Measurements from ENCODE around the gene ESR1.
"Not testable (repeated sequence)": the region's sequence is repeated elsewhere in the genome, so short reads cannot be mapped to it uniquely, and the experiment has no call there.

DNA sequence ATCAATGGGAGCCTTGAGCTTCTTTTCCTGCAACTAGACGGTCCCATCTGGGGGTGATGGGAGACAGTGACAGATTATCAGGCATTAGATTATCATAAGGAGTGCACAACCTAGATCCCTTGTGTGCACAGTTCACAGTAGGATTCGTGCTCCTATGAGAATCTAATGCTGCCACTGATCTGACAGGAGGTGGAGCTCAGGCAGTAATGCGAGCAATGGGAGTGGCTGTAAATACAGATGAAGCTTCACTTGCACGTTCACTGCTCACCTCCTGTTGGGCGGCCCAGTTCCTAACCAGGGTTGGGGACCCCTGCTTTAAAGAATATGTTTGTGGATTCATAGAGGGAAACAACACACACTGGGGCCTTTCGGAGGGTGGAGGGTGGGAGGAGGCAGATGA, 180.7 kb downstream of the ESR1 start:
- TF ChIP-seq, protein P1, sequence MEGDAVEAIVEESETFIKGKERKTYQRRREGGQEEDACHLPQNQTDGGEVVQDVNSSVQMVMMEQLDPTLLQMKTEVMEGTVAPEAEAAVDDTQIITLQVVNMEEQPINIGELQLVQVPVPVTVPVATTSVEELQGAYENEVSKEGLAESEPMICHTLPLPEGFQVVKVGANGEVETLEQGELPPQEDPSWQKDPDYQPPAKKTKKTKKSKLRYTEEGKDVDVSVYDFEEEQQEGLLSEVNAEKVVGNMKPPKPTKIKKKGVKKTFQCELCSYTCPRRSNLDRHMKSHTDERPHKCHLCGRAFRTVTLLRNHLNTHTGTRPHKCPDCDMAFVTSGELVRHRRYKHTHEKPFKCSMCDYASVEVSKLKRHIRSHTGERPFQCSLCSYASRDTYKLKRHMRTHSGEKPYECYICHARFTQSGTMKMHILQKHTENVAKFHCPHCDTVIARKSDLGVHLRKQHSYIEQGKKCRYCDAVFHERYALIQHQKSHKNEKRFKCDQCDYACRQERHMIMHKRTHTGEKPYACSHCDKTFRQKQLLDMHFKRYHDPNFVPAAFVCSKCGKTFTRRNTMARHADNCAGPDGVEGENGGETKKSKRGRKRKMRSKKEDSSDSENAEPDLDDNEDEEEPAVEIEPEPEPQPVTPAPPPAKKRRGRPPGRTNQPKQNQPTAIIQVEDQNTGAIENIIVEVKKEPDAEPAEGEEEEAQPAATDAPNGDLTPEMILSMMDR (optimal IDR thresholded peaks at IDR 0.05 in 1 of 3, IDR thresholded peaks at IDR 0.05 in 1 of 3, conservative IDR thresholded peaks at IDR 0.05 in 1 of 3; ENCODE audit: extremely low read depth in 1 of 3, insufficient read depth in 2 of 3, low read length in 3 of 3) = not testable (repeated sequence)
- TF ChIP-seq EZH2 (IDR thresholded peaks at IDR 0.05; ENCODE audit: low read length) = not testable (repeated sequence)

Measured in keratinocyte (primary cell).